GM18505 (cell line): ENCODE results near the gene WDR83.
A peak's percentile ranks its signal among the peaks of the same experiment; 100 is the strongest.
"Not testable (repeated sequence)": the region's sequence is repeated elsewhere in the genome, so short reads cannot be mapped to it uniquely, and the experiment has no call there.

Experiments used
- ATAC-seq: cut with Tn5 transposase; IDR thresholded peaks from one replicate; pipeline ENCODE4 v1.9.1; 2021; ENCODE audit not compliant: unreplicated experiment
- POLR2A ChIP-seq: IDR thresholded peaks from 4 replicates; pipeline ENCODE4 v1.6.1; 2011; ENCODE audit warnings: borderline replicate concordance; ENCODE audit not compliant: insufficient read depth, insufficient read length; ENCODE audit errors: extremely low read depth

Gene WDR83

GRCh38 chr19:12687496-12688196 lies 21.0 kb downstream of the WDR83 start, which contains the start of gene GNG14:
TSS of gene GNG14 (plus strand) at chr19:12687998. CDS start at chr19:12688049, 51 bp downstream.
- no peak for ATAC-seq
- TF ChIP-seq POLR2A = no peak

GRCh38 chr19:12689012-12689411 lies 22.4 kb downstream of the WDR83 start:
- TF ChIP-seq POLR2A = no peak
- ATAC-seq = no peak

GRCh38 chr19:12689581-12690216 lies 23.1 kb downstream of the WDR83 start:
- ATAC-seq = no peak
- TF ChIP-seq POLR2A = no peak

- no peak for TF ChIP-seq POLR2A
Observed at GRCh38 chr19:12692960-12693359, 26.4 kb downstream of the WDR83 start.

GRCh38 chr19:12694641-12695040 lies 28.0 kb downstream of the WDR83 start:
- TF ChIP-seq POLR2A = no peak
- no peak for ATAC-seq

More at GRCh38 chr19:12692960-12693359, 26.4 kb downstream of the WDR83 start:
- no peak for ATAC-seq

GRCh38 chr19:12695096-12695495 lies 28.5 kb downstream of the WDR83 start:
- ATAC-seq = no peak
- no peak for TF ChIP-seq POLR2A

- ATAC-seq = no peak
- no peak for TF ChIP-seq POLR2A
Observed at GRCh38 chr19:12695514-12695913, 28.9 kb downstream of the WDR83 start.

GRCh38 chr19:12695997-12696365 lies 29.4 kb downstream of the WDR83 start:
- ATAC-seq = peak; percentile 17
- TF ChIP-seq POLR2A = no peak

- peak; percentile 86 for TF ChIP-seq POLR2A
- peak; percentile 71 for ATAC-seq
Observed at GRCh38 chr19:12696366-12697335, 30.0 kb downstream of the WDR83 start, which contains the start of gene FBXW9. TSS of gene FBXW9 (minus strand) at chr19:12696631. CDS start at chr19:12696581, 50 bp downstream.

GRCh38 chr19:12697425-12697824 lies 30.8 kb downstream of the WDR83 start:
- ATAC-seq = not testable (repeated sequence)

GRCh38 chr19:12698138-12698537 lies 31.5 kb downstream of the WDR83 start:
- no peak for ATAC-seq
- no peak for TF ChIP-seq POLR2A

- TF ChIP-seq POLR2A = no peak
- no peak for ATAC-seq
Observed at GRCh38 chr19:12701596-12702282, 35.1 kb downstream of the WDR83 start.

GRCh38 chr19:12703046-12703445 lies 36.4 kb downstream of the WDR83 start:
- TF ChIP-seq POLR2A = no peak
- ATAC-seq = no peak
